ENCODE data around the gene ARHGEF33. TPM values are rescaled to one million over a fixed set of nuclear protein-coding genes. Genes with fewer than 3 reads are reported as not detected.

ARHGEF33 gene
- total RNA-seq, 1 experiment from 2014 or later, result not detected

Other genes starting within 250 kb of the ARHGEF33 start
- 88.0 and 103 TPM in 2 replicates for gene GALM, start 223.8 kb upstream of the ARHGEF33 start, total RNA-seq (2014; rRNA removed; shearing (Covaris generic); ENCODE audit: low replicate concordance)
- gene SRSF7, start 138.5 kb upstream of the ARHGEF33 start, total RNA-seq (2014; rRNA removed; shearing (Covaris generic); ENCODE audit: low replicate concordance), result 145 and 165 TPM in 2 replicates
- gene GEMIN6, start 111.7 kb upstream of the ARHGEF33 start, total RNA-seq (2014; rRNA removed; shearing (Covaris generic); ENCODE audit: low replicate concordance), result 19.3 and 32.1 TPM in 2 replicates
- gene DHX57, start 13.9 kb upstream of the ARHGEF33 start, total RNA-seq (2014; rRNA removed; shearing (Covaris generic); ENCODE audit: low replicate concordance), result 10.7 and 17.0 TPM in 2 replicates
- gene MORN2, start 13.9 kb upstream of the ARHGEF33 start, total RNA-seq (2014; rRNA removed; shearing (Covaris generic); ENCODE audit: low replicate concordance), result 36.4 and 41.2 TPM in 2 replicates
- 8.7 and 9.5 TPM in 2 replicates for gene SOS1, start 231.2 kb downstream of the ARHGEF33 start, total RNA-seq (2014; rRNA removed; shearing (Covaris generic); ENCODE audit: low replicate concordance)